HepG2 (cell line): Measurements from ENCODE around the gene DHX58. TPM values are rescaled to one million over a fixed set of nuclear protein-coding genes. Genes with fewer than 3 reads are reported as not detected.

Experiments
- DPF2 ChIP-seq: sonication (generic); formaldehyde crosslinking; IDR thresholded peaks from 2 replicates; pipeline ENCODE4 v1.4.0; 2020; ENCODE audit warnings: mild to moderate bottlenecking, low read depth, missing genetic modification reagents, borderline replicate concordance
- KLF6 ChIP-seq: IDR thresholded peaks from 2 replicates; pipeline ENCODE4 v1.8.0; 2016; ENCODE audit warnings: missing biosample characterization, missing genetic modification reagents
- MAFF ChIP-seq: IDR thresholded peaks from 2 replicates; pipeline ENCODE4 v1.6.1; 2011; ENCODE audit warnings: low read depth, low read length, improper control_type of control experiment
- RFX1 ChIP-seq: fragments of 450-650 bp; IDR thresholded peaks from 2 replicates; pipeline ENCODE4 v1.6.1; 2017
- SALL1 ChIP-seq: sonication (generic); formaldehyde crosslinking; IDR thresholded peaks from 2 replicates; pipeline ENCODE4 v1.8.0; 2022; ENCODE audit warnings: mild to moderate bottlenecking, missing genetic modification reagents
- ZFP82 ChIP-seq: sonication (generic); formaldehyde crosslinking; IDR thresholded peaks from 2 replicates; pipeline ENCODE4 v1.5.1; 2020; ENCODE audit warnings: mild to moderate bottlenecking, missing genetic modification reagents, borderline replicate concordance
- ZNF101 ChIP-seq: sonication (generic); formaldehyde crosslinking; IDR thresholded peaks from 2 replicates; pipeline ENCODE4 v1.4.0; 2020; ENCODE audit warnings: mild to moderate bottlenecking, low read depth, missing genetic modification reagents, borderline replicate concordance
- ZNF343 ChIP-seq: sonication (generic); formaldehyde crosslinking; IDR thresholded peaks from 2 replicates; pipeline ENCODE4 v1.4.0; 2020; ENCODE audit warnings: mild to moderate bottlenecking, missing genetic modification reagents
- ZNF354B ChIP-seq: sonication (generic); formaldehyde crosslinking; IDR thresholded peaks from 2 replicates; pipeline ENCODE4 v1.8.0; 2022; ENCODE audit warnings: mild to moderate bottlenecking, missing genetic modification reagents
- ZNF547 ChIP-seq: sonication (generic); formaldehyde crosslinking; IDR thresholded peaks from 2 replicates; pipeline ENCODE4 v1.5.1; 2020; ENCODE audit warnings: mild to moderate bottlenecking, missing genetic modification reagents
- ZNF556 ChIP-seq: sonication (generic); formaldehyde crosslinking; IDR thresholded peaks from 2 replicates; pipeline ENCODE4 v1.4.0; 2020; ENCODE audit warnings: mild to moderate bottlenecking, missing genetic modification reagents, borderline replicate concordance
- ZNF557 ChIP-seq: sonication (generic); formaldehyde crosslinking; IDR thresholded peaks from 2 replicates; pipeline ENCODE4 v1.4.0; 2020; ENCODE audit warnings: missing genetic modification reagents
- polyA plus RNA-seq, 8 experiments: library from polyadenylated mRNA; depleted of rRNA in 3 of 8; stranded (reverse) in 7 of 8; unstranded in 1 of 8; fragments of >200 nt; fragmentation: Illumina TruSeq in 4 of 8; extraction: Trizol in 4 of 8; gene quantifications; 2 replicates each; pipeline versions ENCODE4 v1.2.1 to v1.2.3, GENCODE V29; 2011 to 2016; ENCODE audit warnings: low read depth in 4 of 8, missing spikeins in 1 of 8, mixed read lengths in 1 of 8; ENCODE audit not compliant: insufficient read depth in 1 of 8
- total RNA-seq, 5 experiments: library from RNA; depleted of rRNA; stranded (reverse); fragments of >200 nt; fragmentation: Illumina TruSeq; extraction: Trizol; gene quantifications; 2 replicates each; pipeline ENCODE4 v1.2.3, GENCODE V29; 2016; ENCODE audit warnings: low read depth in 1 of 5
- TF ChIP-seq, protein P1 (sequence below): sonication (generic); formaldehyde crosslinking; IDR thresholded peaks from 2 replicates; pipeline ENCODE4 v1.4.0; 2020; ENCODE audit warnings: missing genetic modification reagents
- TF ChIP-seq, protein P2 (sequence below): sonication (generic); formaldehyde crosslinking; IDR thresholded peaks from 2 replicates; pipeline ENCODE4 v1.5.1; 2020; ENCODE audit warnings: mild to moderate bottlenecking, missing genetic modification reagents, borderline replicate concordance
- TF ChIP-seq, protein P3 (sequence below): sonication (generic); formaldehyde crosslinking; IDR thresholded peaks from 2 replicates; pipeline ENCODE4 v1.4.0; 2020; ENCODE audit warnings: missing genetic modification reagents, borderline replicate concordance

DHX58 gene
- total and polyA plus RNA-seq, 2 of the 13 experiments (the other 11 are each of a cell fraction or from before 2014, with no cell fraction given), result 6.7 to 7.8 TPM

DNA sequence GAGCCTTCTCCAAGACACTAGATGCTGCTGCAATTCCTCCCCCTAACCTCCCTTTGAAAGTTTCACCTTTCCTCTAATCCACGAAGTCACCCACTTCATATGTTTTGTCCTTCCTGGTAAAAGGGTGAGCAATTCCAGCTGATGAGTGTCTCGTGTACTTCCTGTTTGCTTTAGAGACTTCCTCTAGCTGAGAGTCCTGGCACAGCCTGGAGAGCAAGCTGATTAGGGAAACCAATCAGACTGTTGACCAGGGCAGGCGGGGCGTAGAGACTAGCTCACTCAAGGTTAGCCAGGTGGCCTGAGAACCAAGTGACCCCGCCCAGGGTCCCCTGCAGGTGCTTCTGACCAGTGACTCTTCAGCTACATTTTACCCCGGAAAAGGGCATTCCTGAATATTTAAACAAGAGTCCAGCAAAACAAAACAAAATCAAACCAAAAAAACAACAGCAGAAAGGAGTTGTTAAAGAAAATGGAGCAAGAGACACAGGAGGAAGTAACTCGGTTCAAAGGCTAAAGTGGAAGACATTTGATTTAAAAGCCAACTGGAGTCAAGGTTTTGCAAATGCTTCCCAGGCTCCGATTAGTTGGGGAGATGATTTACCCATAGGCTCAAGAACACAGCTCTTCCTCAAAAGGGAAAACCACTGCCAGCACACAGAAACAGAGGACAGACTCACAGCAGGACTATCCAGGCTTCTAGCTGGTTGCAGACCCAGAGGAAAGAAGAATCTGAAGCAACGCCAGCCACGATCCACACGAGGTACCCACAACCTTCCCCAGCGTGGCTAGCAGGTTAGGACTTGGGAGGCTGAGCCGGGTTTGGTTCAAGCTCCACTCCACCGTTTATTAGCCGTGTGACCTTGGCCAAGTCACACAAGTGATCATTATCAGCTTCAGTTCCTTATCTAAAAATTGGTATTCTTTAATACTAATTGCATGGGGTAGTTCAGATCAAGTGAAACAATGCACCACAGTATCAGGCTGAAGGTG lies 23.4 kb upstream of the DHX58 start (continued):
- TF ChIP-seq ZFP82 (CRISPR knock-in tag), result 0 out of 2 replicates have a peak, but pooled peaks have one; percentile 31
- TF ChIP-seq ZNF101 (CRISPR knock-in tag), result 0 out of 2 replicates have a peak, but pooled peaks have one; percentile 23
- no peak for TF ChIP-seq RFX1
- peak; percentile 39; the same call in 1 of the 2 replicates for TF ChIP-seq DPF2 (CRISPR knock-in tag)
- TF ChIP-seq ZNF354B (CRISPR knock-in tag), result no peak
- TF ChIP-seq ZNF557 (CRISPR knock-in tag), result no peak
- TF ChIP-seq KLF6 (CRISPR knock-in tag), result no peak
- no peak for TF ChIP-seq ZNF547
- no peak; the same call in 1 of the 2 replicates for TF ChIP-seq ZNF556 (CRISPR knock-in tag)
- TF ChIP-seq MAFF, result 0 out of 2 replicates have a peak, but pooled peaks have one; percentile 2
- TF ChIP-seq, protein P1, sequence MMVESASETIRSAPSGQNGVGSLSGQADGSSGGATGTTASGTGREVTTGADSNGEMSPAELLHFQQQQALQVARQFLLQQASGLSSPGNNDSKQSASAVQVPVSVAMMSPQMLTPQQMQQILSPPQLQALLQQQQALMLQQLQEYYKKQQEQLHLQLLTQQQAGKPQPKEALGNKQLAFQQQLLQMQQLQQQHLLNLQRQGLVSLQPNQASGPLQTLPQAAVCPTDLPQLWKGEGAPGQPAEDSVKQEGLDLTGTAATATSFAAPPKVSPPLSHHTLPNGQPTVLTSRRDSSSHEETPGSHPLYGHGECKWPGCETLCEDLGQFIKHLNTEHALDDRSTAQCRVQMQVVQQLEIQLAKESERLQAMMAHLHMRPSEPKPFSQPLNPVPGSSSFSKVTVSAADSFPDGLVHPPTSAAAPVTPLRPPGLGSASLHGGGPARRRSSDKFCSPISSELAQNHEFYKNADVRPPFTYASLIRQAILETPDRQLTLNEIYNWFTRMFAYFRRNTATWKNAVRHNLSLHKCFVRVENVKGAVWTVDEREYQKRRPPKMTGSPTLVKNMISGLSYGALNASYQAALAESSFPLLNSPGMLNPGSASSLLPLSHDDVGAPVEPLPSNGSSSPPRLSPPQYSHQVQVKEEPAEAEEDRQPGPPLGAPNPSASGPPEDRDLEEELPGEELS (CRISPR knock-in tag), result peak; percentile 69; the same call in 1 of the 2 replicates
- TF ChIP-seq ZNF343, result no peak
- peak; percentile 71 for TF ChIP-seq SALL1
- TF ChIP-seq, protein P2, sequence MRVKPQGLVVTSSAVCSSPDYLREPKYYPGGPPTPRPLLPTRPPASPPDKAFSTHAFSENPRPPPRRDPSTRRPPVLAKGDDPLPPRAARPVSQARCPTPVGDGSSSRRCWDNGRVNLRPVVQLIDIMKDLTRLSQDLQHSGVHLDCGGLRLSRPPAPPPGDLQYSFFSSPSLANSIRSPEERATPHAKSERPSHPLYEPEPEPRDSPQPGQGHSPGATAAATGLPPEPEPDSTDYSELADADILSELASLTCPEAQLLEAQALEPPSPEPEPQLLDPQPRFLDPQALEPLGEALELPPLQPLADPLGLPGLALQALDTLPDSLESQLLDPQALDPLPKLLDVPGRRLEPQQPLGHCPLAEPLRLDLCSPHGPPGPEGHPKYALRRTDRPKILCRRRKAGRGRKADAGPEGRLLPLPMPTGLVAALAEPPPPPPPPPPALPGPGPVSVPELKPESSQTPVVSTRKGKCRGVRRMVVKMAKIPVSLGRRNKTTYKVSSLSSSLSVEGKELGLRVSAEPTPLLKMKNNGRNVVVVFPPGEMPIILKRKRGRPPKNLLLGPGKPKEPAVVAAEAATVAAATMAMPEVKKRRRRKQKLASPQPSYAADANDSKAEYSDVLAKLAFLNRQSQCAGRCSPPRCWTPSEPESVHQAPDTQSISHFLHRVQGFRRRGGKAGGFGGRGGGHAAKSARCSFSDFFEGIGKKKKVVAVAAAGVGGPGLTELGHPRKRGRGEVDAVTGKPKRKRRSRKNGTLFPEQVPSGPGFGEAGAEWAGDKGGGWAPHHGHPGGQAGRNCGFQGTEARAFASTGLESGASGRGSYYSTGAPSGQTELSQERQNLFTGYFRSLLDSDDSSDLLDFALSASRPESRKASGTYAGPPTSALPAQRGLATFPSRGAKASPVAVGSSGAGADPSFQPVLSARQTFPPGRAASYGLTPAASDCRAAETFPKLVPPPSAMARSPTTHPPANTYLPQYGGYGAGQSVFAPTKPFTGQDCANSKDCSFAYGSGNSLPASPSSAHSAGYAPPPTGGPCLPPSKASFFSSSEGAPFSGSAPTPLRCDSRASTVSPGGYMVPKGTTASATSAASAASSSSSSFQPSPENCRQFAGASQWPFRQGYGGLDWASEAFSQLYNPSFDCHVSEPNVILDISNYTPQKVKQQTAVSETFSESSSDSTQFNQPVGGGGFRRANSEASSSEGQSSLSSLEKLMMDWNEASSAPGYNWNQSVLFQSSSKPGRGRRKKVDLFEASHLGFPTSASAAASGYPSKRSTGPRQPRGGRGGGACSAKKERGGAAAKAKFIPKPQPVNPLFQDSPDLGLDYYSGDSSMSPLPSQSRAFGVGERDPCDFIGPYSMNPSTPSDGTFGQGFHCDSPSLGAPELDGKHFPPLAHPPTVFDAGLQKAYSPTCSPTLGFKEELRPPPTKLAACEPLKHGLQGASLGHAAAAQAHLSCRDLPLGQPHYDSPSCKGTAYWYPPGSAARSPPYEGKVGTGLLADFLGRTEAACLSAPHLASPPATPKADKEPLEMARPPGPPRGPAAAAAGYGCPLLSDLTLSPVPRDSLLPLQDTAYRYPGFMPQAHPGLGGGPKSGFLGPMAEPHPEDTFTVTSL (CRISPR knock-in tag), result peak; percentile 69; the same call in 1 of the 2 replicates
- TF ChIP-seq, protein P3, sequence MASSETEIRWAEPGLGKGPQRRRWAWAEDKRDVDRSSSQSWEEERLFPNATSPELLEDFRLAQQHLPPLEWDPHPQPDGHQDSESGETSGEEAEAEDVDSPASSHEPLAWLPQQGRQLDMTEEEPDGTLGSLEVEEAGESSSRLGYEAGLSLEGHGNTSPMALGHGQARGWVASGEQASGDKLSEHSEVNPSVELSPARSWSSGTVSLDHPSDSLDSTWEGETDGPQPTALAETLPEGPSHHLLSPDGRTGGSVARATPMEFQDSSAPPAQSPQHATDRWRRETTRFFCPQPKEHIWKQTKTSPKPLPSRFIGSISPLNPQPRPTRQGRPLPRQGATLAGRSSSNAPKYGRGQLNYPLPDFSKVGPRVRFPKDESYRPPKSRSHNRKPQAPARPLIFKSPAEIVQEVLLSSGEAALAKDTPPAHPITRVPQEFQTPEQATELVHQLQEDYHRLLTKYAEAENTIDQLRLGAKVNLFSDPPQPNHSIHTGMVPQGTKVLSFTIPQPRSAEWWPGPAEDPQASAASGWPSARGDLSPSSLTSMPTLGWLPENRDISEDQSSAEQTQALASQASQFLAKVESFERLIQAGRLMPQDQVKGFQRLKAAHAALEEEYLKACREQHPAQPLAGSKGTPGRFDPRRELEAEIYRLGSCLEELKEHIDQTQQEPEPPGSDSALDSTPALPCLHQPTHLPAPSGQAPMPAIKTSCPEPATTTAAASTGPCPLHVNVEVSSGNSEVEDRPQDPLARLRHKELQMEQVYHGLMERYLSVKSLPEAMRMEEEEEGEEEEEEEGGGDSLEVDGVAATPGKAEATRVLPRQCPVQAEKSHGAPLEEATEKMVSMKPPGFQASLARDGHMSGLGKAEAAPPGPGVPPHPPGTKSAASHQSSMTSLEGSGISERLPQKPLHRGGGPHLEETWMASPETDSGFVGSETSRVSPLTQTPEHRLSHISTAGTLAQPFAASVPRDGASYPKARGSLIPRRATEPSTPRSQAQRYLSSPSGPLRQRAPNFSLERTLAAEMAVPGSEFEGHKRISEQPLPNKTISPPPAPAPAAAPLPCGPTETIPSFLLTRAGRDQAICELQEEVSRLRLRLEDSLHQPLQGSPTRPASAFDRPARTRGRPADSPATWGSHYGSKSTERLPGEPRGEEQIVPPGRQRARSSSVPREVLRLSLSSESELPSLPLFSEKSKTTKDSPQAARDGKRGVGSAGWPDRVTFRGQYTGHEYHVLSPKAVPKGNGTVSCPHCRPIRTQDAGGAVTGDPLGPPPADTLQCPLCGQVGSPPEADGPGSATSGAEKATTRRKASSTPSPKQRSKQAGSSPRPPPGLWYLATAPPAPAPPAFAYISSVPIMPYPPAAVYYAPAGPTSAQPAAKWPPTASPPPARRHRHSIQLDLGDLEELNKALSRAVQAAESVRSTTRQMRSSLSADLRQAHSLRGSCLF (CRISPR knock-in tag), result no peak
